Measurements from ENCODE around the gene SSTR4.
"Not testable (repeated sequence)": the region's sequence is repeated elsewhere in the genome, so short reads cannot be mapped to it uniquely, and the experiment has no call there.

The SSTR4 gene, protein sequence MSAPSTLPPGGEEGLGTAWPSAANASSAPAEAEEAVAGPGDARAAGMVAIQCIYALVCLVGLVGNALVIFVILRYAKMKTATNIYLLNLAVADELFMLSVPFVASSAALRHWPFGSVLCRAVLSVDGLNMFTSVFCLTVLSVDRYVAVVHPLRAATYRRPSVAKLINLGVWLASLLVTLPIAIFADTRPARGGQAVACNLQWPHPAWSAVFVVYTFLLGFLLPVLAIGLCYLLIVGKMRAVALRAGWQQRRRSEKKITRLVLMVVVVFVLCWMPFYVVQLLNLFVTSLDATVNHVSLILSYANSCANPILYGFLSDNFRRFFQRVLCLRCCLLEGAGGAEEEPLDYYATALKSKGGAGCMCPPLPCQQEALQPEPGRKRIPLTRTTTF

DNA sequence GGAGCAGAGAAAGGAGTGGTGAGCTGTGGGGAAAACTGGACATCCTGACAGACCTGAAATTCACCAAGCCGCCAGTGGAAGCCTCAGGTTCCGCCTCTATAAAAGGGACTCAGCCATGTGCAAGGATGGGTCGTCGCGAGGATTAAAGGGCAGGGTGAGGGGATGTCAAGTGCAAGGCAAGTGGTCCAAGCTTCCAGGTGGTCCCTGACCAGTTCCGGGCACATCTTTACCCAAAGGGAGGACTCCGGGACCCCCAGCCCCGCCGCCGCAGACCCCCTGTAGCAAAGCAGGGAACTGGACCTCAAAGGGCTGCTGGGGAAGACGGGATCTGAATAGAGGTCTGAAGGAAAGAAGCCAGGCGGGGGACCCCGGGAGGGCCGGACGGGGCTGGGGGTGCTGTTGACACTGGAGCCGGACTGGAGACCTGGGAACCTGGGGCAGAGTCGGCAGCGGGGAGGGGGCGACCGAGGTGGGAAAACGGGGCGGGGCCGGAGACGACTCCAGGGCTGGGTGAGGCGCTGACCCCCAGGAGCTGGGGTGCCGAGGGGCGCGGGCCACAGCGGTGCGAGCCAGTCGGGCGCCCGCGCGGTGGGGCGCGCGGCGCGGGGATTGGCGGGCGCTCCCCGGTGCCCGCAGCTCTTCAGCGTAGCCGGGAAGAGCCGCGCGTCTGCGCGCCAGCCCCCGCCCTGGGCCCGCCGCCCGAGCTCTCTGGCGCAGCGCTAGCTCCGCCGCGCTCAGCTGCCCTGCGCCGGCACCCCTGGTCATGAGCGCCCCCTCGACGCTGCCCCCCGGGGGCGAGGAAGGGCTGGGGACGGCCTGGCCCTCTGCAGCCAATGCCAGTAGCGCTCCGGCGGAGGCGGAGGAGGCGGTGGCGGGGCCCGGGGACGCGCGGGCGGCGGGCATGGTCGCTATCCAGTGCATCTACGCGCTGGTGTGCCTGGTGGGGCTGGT, at the start of gene SSTR4:
Gene SSTR4 (plus strand): TSS at position 592 of the 951 bp plus-strand sequence. CDS start 172 bp downstream, at position 764.
- Histone ChIP-seq H3K4me1 (no peaks in the 10 kb centered on the region), H3K27me3 (ENCODE audit: low read depth) (no peaks in the 10 kb centered on the region), H3K4me3 (no peak within 1 kb of the TSS), H3K36me3 (replicated peaks) (no peaks in the 10 kb centered on the region), H3K9me3 (no peaks in the 10 kb centered on the region)
- in situ Hi-C loops (cut with MboI; ENCODE audit: low sequenced_read_pairs): no loop called here
- DNase-seq (ENCODE audit: low spot score in 2 of 2): no peak

DNA sequence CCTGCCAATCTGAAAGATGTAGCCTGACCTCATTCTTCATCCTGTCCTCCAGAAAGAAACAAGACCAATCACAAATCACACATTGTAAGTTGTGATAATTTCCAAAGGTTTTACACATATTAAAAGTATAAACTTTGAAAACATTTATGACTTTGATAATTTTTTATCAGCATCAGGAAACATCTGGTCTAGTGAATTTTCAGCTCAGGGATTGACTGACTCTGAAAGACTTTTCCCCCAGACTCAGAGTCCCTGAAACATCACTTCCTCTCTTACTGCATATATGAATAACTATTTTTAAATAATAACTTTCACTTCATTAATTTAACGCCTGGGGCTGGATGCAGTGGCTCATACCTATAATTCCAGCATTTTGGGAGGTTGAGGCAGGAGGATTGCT, 48.5 kb upstream of the SSTR4 start:
- Histone ChIP-seq H3K27me3 (ENCODE audit: low read depth) (no peaks in the 10 kb centered on the region), H3K4me1 (no peaks in the 10 kb centered on the region), H3K36me3 (replicated peaks) (no peaks in the 10 kb centered on the region), H3K9me3 (no peaks in the 10 kb centered on the region; the same call in 1 of the 2 replicates), H3K4me3 (no peak overlapping the region)
- no peak for DNase-seq (ENCODE audit: low spot score in 2 of 2)
- in situ Hi-C loops (cut with MboI; ENCODE audit: low sequenced_read_pairs): no loop called here

DNA sequence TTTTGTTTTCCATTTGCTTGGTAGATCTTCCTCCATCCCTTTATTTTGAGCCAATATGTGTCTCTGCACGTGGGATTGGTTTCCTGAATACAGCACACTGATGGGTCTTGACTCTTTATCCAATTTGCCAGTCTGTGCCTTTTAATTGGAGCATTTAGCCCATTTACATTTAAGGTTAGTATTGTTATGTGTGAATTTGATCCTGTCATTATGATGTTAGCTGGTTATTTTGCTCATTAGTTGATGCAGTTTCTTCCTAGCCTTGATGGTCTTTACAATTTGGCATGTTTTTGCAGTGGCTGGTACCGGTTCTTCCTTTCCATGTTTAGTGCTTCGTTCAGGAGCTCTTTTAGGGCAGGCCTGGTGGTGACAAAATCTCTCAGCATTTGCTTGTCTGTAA, 43.7 kb upstream of the SSTR4 start:
- H3K9me3 ChIP-seq; in situ Hi-C loops (cut with MboI; ENCODE audit: low sequenced_read_pairs); H3K4me1 ChIP-seq; DNase-seq (ENCODE audit: low spot score in 2 of 2); H3K36me3 ChIP-seq (replicated peaks); H3K27me3 ChIP-seq (ENCODE audit: low read depth); H3K4me3 ChIP-seq: not testable (repeated sequence)

DNA sequence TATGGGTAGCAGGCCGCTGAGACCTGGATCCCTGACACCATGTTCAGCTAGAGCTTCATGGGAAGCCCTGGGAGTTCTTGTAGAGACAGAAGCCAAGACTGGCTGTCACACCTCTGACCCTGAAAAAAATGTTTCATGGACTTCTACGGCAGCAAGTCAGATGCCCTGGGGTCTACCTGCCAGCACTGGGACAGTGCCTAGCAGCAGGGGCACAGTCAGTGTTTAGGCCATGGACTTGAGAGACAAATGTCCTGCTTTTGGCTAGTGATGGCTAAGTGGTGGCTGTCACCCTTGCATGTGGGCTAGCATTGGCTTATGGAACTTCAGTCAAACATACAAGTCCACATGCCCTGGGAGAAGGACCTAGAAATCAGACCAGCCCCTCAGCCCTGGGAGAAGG, 41.3 kb upstream of the SSTR4 start:
- H3K9me3 ChIP-seq: no peaks in the 10 kb centered on the region; the same call in 1 of the 2 replicates
- no peaks in the 10 kb centered on the region for H3K36me3 ChIP-seq (replicated peaks)
- H3K27me3 ChIP-seq (ENCODE audit: low read depth): no peaks in the 10 kb centered on the region
- no peak overlapping the region for H3K4me3 ChIP-seq
- DNase-seq (ENCODE audit: low spot score in 2 of 2): no peak
- in situ Hi-C loops (cut with MboI; ENCODE audit: low sequenced_read_pairs): no loop called here
- no peaks in the 10 kb centered on the region for H3K4me1 ChIP-seq

DNA sequence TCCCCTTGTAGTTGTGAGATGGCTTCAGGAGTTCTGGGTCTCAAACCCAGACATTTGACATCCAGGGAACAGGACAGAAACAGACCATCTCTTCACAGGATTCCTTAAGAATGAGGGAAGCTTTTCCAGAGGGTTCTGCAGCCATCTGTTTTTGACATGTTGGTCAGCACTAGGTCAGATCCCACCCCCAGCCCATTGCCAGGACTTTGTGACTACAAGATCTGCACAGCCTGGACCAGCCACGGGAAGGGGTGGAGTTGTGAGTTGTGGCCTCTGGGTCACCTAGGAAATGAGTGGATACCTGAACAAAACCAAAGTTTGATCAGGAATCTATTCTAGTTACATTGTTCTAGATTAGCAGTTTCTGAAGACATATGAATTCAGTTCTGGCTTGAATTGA, 39.2 kb upstream of the SSTR4 start:
- Histone ChIP-seq H3K36me3 (replicated peaks) (no peaks in the 10 kb centered on the region), H3K4me3 (no peak overlapping the region), H3K27me3 (ENCODE audit: low read depth) (no peaks in the 10 kb centered on the region), H3K4me1 (no peaks in the 10 kb centered on the region), H3K9me3 (no peaks in the 10 kb centered on the region)
- DNase-seq (ENCODE audit: low spot score in 2 of 2): no peak
- in situ Hi-C loops (cut with MboI; ENCODE audit: low sequenced_read_pairs): no loop called here

- in situ Hi-C loops (cut with MboI; ENCODE audit: low sequenced_read_pairs): no loop called here
- H3K36me3 ChIP-seq (replicated peaks): no peaks in the 10 kb centered on the region
- H3K9me3 ChIP-seq: 0 out of 2 replicates have a peak, but pooled peaks cover 2% of the 10 kb centered on the region
- no peaks in the 10 kb centered on the region for H3K4me1 ChIP-seq
- H3K27me3 ChIP-seq (ENCODE audit: low read depth): no peaks in the 10 kb centered on the region
- no peak overlapping the region for H3K4me3 ChIP-seq
- no peak for DNase-seq (ENCODE audit: low spot score in 2 of 2)
These were observed 36.6 kb upstream of the SSTR4 start for GRCh38 chr20:22998476-22998875.

DNA sequence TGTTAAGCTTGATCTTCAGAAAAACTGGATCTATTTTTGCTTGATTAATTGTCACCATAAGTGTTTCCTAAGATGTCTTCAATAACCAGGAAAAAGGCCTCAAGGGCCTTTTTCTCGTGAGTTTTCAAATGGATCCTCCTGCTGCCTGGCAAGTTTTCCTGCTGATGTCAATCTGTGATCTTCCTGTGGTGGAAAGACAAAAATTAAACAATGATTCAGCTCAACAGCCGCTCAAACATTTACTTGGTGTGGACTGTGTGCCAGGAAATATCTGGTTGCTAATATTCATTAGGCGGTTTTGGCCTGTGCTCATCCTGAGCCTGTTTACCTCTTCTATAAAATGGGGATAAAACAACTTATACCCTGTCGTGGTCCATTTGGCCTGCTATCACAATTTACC, 35.4 kb upstream of the SSTR4 start:
- in situ Hi-C loops (cut with MboI; ENCODE audit: low sequenced_read_pairs): loop anchor here (25.0 kb wide), 1 partner anchor 113 kb away; no protein-coding TSS in a partner anchor
- no peaks in the 10 kb centered on the region for H3K4me1 ChIP-seq
- DNase-seq (ENCODE audit: low spot score in 2 of 2): no peak
- no peaks in the 10 kb centered on the region for H3K36me3 ChIP-seq (replicated peaks)
- no peaks in the 10 kb centered on the region for H3K27me3 ChIP-seq (ENCODE audit: low read depth)
- 0 out of 2 replicates have a peak, but pooled peaks cover 2% of the 10 kb centered on the region for H3K9me3 ChIP-seq
- no peak overlapping the region for H3K4me3 ChIP-seq

DNA sequence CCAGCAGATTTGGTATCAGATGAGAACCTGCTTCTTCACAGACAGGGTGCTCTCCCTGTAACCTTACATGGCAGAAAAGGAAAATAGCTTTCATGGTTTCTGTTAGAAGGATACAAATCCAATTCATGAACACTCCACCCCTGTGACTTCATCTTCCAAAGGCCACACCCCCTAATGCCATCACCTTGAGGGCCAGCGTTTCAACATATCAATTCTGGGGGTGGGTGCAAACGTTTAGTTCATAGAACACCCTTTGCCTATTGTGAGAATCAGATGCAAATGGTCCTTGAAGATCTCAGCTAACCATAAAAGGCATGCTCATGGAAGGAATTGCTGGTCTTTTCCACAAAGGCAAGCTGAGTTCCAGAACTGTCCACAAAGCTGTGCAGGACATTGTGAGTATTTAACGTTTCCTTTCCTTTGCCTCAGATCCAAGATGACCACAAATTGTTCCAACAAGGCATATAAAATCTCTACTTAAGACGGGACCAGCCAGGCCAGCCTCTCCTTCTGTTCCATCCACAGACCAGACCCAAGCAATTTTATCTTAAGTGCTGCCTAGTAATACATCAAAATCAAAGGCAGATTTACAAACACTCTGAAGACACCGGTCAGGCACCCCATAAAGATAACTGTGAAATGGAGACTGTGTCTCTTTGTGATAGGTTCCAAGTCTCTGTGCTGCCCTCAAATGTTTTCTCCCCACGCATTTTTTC, 34.7 kb upstream of the SSTR4 start:
- in situ Hi-C loops (cut with MboI; ENCODE audit: low sequenced_read_pairs): loop anchor here (25.0 kb wide), 1 partner anchor 112 kb away; no protein-coding TSS in a partner anchor
- Histone ChIP-seq H3K9me3 (0 out of 2 replicates have a peak, but pooled peaks cover 2% of the 10 kb centered on the region), H3K27me3 (ENCODE audit: low read depth) (no peaks in the 10 kb centered on the region), H3K4me3 (no peak overlapping the region), H3K4me1 (no peaks in the 10 kb centered on the region), H3K36me3 (replicated peaks) (no peaks in the 10 kb centered on the region)
- DNase-seq (ENCODE audit: low spot score in 2 of 2): no peak

DNA sequence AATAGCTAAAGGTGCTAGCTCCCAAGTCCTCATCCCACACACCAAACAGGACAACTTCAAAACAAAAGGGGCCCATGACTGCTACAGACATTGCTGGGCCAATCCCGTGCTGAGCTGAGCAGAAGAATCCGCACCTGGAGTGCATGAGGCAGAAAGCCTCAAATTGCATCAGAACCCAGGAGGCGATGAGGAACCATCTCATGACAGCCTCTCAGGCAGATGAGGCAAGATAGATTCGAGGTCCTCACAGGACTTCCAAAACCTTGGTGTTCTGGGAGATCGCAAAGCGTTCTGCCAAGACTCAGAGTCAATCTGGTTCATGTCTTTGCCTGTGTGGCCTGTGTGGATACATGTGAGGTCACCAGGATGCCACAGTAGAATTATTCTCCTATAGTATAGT, 32.8 kb upstream of the SSTR4 start:
- no peak for DNase-seq (ENCODE audit: low spot score in 2 of 2)
- Histone ChIP-seq H3K27me3 (ENCODE audit: low read depth) (no peaks in the 10 kb centered on the region), H3K4me3 (no peak overlapping the region), H3K36me3 (replicated peaks) (no peaks in the 10 kb centered on the region), H3K9me3 (0 out of 2 replicates have a peak, but pooled peaks cover 2% of the 10 kb centered on the region), H3K4me1 (no peaks in the 10 kb centered on the region)
- in situ Hi-C loops (cut with MboI; ENCODE audit: low sequenced_read_pairs): loop anchor here (25.0 kb wide), 1 partner anchor 110 kb away; no protein-coding TSS in a partner anchor

GRCh38 chr20:23003077-23003635, 32.0 kb upstream of the SSTR4 start:
- Histone ChIP-seq H3K9me3 (0 out of 2 replicates have a peak, but pooled peaks cover 2% of the 10 kb centered on the region), H3K27me3 (ENCODE audit: low read depth) (no peaks in the 10 kb centered on the region), H3K4me3 (no peak overlapping the region), H3K4me1 (no peaks in the 10 kb centered on the region), H3K36me3 (replicated peaks) (no peaks in the 10 kb centered on the region)
- DNase-seq (ENCODE audit: low spot score in 2 of 2): no peak
- in situ Hi-C loops (cut with MboI; ENCODE audit: low sequenced_read_pairs): loop anchor here (25.0 kb wide), 1 partner anchor 109 kb away; no protein-coding TSS in a partner anchor

DNA sequence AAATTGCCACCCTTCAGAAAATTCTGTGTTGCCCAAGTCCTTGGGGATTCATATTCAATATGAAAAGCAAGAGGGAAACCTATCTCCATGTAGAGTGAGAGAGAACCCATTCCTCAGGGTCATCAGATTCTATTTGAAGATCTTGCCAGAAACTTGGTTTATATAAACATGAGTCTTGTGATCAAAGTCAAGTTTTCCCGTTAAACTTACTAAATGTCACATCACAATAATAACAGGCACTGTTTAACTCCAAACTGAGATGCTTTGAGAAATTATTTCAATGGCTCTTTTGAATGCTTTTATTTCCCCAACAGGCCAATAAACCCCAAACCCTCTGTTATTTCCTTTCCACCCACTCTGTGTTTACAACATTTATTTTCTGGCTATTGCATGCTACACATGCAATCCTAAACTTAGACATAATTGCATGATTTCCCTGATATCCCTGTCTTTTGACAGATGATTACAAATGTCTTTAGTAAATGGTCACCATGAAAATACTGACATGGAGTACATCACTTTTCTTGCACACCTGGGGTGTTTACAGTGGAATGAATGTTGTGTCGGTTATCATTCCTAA, 31.1 kb upstream of the SSTR4 start:
- Histone ChIP-seq H3K4me1 (no peaks in the 10 kb centered on the region), H3K36me3 (replicated peaks) (no peaks in the 10 kb centered on the region), H3K27me3 (ENCODE audit: low read depth) (no peaks in the 10 kb centered on the region), H3K4me3 (no peak overlapping the region), H3K9me3 (0 out of 2 replicates have a peak, but pooled peaks cover 2% of the 10 kb centered on the region)
- in situ Hi-C loops (cut with MboI; ENCODE audit: low sequenced_read_pairs): loop anchor here (25.0 kb wide), 1 partner anchor 108 kb away; no protein-coding TSS in a partner anchor
- DNase-seq (ENCODE audit: low spot score in 2 of 2): no peak

- 0 out of 2 replicates have a peak, but pooled peaks cover 2% of the 10 kb centered on the region for H3K9me3 ChIP-seq
- in situ Hi-C loops (cut with MboI; ENCODE audit: low sequenced_read_pairs): loop anchor here (25.0 kb wide), 1 partner anchor 107 kb away; no protein-coding TSS in a partner anchor
- H3K4me1 ChIP-seq: no peaks in the 10 kb centered on the region
- H3K27me3 ChIP-seq (ENCODE audit: low read depth): no peaks in the 10 kb centered on the region
- no peaks in the 10 kb centered on the region for H3K36me3 ChIP-seq (replicated peaks)
- DNase-seq (ENCODE audit: low spot score in 2 of 2): no peak
- H3K4me3 ChIP-seq: no peak overlapping the region
These were observed 29.3 kb upstream of the SSTR4 start for GRCh38 chr20:23005776-23006175.
